Measurements from ENCODE around the gene CACNA1C.
"Not testable (repeated sequence)": the region's sequence is repeated elsewhere in the genome, so short reads cannot be mapped to it uniquely, and the experiment has no call there.

Gene CACNA1C

GRCh38 chr12:2094597-2094996, 41.8 kb downstream of the CACNA1C start:
- 82 to 83% methylated on average over 2 of the region's 2 CpGs for WGBS, 2 experiments

GRCh38 chr12:2095878-2096277, 43.1 kb downstream of the CACNA1C start:
- Histone ChIP-seq H3K4me3 (ENCODE audit: insufficient read depth, low read depth, low read length) (no peak overlapping the region), H3K27me3 (ENCODE audit: control insufficient read depth, insufficient read depth, low read length, poor library complexity, severe bottlenecking) (no peaks in the 10 kb centered on the region), H3K4me1 (ENCODE audit: control insufficient read depth, insufficient read depth, low read length) (no peaks in the 10 kb centered on the region), H3K36me3 (ENCODE audit: control insufficient read depth, insufficient read depth, low read length) (no peaks in the 10 kb centered on the region), H3K27ac (ENCODE audit: insufficient read depth, low read depth, low read length, poor library complexity, severe bottlenecking) (no peak overlapping the region), H3K9me3 (ENCODE audit: control insufficient read depth, low read length) (no peaks in the 10 kb centered on the region)
- WGBS, 2 experiments, result 96 to 97% methylated on average over 5 of the region's 5 CpGs

More at GRCh38 chr12:2094597-2094996, 41.8 kb downstream of the CACNA1C start:
- Histone ChIP-seq H3K27ac (ENCODE audit: insufficient read depth, low read depth, low read length, poor library complexity, severe bottlenecking) (no peak overlapping the region), H3K4me1 (ENCODE audit: control insufficient read depth, insufficient read depth, low read length) (no peaks in the 10 kb centered on the region), H3K4me3 (ENCODE audit: insufficient read depth, low read depth, low read length) (no peak overlapping the region), H3K27me3 (ENCODE audit: control insufficient read depth, insufficient read depth, low read length, poor library complexity, severe bottlenecking) (no peaks in the 10 kb centered on the region), H3K9me3 (ENCODE audit: control insufficient read depth, low read length) (no peaks in the 10 kb centered on the region), H3K36me3 (ENCODE audit: control insufficient read depth, insufficient read depth, low read length) (no peaks in the 10 kb centered on the region)

DNA sequence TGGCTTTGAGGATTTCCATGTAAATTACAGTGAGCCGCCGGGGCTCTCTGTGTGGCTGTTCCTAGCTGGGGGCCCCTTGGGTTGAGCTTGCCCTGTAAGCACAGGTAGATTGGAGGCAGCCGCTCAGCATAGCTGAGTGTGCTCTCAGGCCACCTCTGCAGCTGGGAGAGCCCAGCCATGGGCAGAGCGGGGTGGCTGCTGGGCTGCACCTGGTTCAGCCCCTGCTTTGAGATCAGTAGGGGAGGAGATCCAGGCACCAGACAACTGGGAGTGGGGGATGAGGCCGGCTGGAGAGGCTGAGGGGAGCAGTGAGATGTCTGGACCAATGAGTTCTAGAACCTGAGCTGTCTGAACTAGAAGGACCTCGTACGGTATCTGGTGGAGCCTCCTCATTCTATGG, 44.8 kb downstream of the CACNA1C start:
- WGBS, 2 experiments, result 78 to 84% methylated on average over 7 of the region's 7 CpGs
- Histone ChIP-seq H3K27ac (ENCODE audit: insufficient read depth, low read depth, low read length, poor library complexity, severe bottlenecking) (no peak overlapping the region), H3K36me3 (ENCODE audit: control insufficient read depth, insufficient read depth, low read length) (no peaks in the 10 kb centered on the region), H3K27me3 (ENCODE audit: control insufficient read depth, insufficient read depth, low read length, poor library complexity, severe bottlenecking) (no peaks in the 10 kb centered on the region), H3K9me3 (ENCODE audit: control insufficient read depth, low read length) (no peaks in the 10 kb centered on the region), H3K4me3 (ENCODE audit: insufficient read depth, low read depth, low read length) (no peak overlapping the region), H3K4me1 (ENCODE audit: control insufficient read depth, insufficient read depth, low read length) (no peaks in the 10 kb centered on the region)

- 92 to 94% methylated on average over 11 of the region's 11 CpGs for whole genome bisulfite sequencing, 2 experiments
- H3K9me3 ChIP-seq (ENCODE audit: control insufficient read depth, low read length), result no peaks in the 10 kb centered on the region
- no peaks in the 10 kb centered on the region for H3K36me3 ChIP-seq (ENCODE audit: control insufficient read depth, insufficient read depth, low read length)
- no peaks in the 10 kb centered on the region for H3K27me3 ChIP-seq (ENCODE audit: control insufficient read depth, insufficient read depth, low read length, poor library complexity, severe bottlenecking)
- no peak overlapping the region for H3K4me3 ChIP-seq (ENCODE audit: insufficient read depth, low read depth, low read length)
- no peaks in the 10 kb centered on the region for H3K4me1 ChIP-seq (ENCODE audit: control insufficient read depth, insufficient read depth, low read length)
- H3K27ac ChIP-seq (ENCODE audit: insufficient read depth, low read depth, low read length, poor library complexity, severe bottlenecking), result no peak overlapping the region
These were observed 46.1 kb downstream of the CACNA1C start for GRCh38 chr12:2098852-2099251.

DNA sequence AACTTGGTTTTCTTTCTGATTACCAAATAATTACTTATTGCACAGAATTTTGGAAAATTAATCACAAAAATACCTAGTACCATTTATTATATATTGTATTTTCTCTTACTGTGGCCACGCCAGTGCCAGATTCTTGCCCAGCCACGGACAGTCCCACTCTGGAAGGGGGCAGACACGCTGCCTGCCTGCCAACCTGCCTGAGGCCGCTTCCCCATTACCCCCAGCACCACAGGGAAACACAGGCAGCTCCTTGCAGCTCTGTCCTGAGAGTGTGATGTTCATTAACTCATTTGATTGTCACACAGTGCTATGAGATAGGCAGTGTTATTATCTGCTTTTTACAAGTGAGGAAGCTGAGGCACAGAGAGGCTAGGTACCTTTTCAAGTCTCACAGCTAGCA, 46.8 kb downstream of the CACNA1C start:
- no peak overlapping the region for H3K27ac ChIP-seq (ENCODE audit: insufficient read depth, low read depth, low read length, poor library complexity, severe bottlenecking)
- no peak overlapping the region for H3K4me3 ChIP-seq (ENCODE audit: insufficient read depth, low read depth, low read length)
- WGBS, 2 experiments, result 91 to 93% methylated on average over 4 of the region's 4 CpGs
- H3K36me3 ChIP-seq (ENCODE audit: control insufficient read depth, insufficient read depth, low read length), result no peaks in the 10 kb centered on the region
- no peaks in the 10 kb centered on the region for H3K9me3 ChIP-seq (ENCODE audit: control insufficient read depth, low read length)
- no peaks in the 10 kb centered on the region for H3K27me3 ChIP-seq (ENCODE audit: control insufficient read depth, insufficient read depth, low read length, poor library complexity, severe bottlenecking)
- H3K4me1 ChIP-seq (ENCODE audit: control insufficient read depth, insufficient read depth, low read length), result no peaks in the 10 kb centered on the region

DNA sequence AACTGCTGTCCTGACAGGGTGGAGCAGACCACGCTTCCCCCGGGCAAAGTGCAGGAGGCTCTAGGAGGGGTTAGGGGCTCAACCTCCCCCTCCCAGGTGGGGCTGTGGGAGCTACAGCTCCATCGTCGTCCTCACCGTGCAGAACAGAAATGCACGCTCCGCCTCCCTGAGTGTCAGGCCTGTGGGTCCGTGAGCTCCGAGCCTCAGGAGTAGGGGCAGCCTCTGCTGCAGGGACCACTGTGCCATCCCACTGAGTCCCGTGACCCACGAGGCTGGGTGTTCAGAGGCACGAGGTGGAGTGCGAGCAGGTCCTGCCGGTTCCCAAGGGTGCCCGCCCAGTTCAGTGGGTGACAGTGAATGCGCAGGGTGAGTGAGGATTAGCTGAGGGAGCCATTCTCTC, 48.6 kb downstream of the CACNA1C start:
- Histone ChIP-seq H3K4me3 (ENCODE audit: insufficient read depth, low read depth, low read length) (no peak overlapping the region), H3K9me3 (ENCODE audit: control insufficient read depth, low read length) (no peaks in the 10 kb centered on the region), H3K4me1 (ENCODE audit: control insufficient read depth, insufficient read depth, low read length) (no peaks in the 10 kb centered on the region), H3K27ac (ENCODE audit: insufficient read depth, low read depth, low read length, poor library complexity, severe bottlenecking) (no peak overlapping the region), H3K27me3 (ENCODE audit: control insufficient read depth, insufficient read depth, low read length, poor library complexity, severe bottlenecking) (no peaks in the 10 kb centered on the region), H3K36me3 (ENCODE audit: control insufficient read depth, insufficient read depth, low read length) (no peaks in the 10 kb centered on the region)
- 92 to 93% methylated on average over 16 of the region's 16 CpGs for WGBS, 2 experiments

- no peak overlapping the region for H3K27ac ChIP-seq (ENCODE audit: insufficient read depth, low read depth, low read length, poor library complexity, severe bottlenecking)
- no peaks in the 10 kb centered on the region for H3K36me3 ChIP-seq (ENCODE audit: control insufficient read depth, insufficient read depth, low read length)
- no peak overlapping the region for H3K4me3 ChIP-seq (ENCODE audit: insufficient read depth, low read depth, low read length)
- no peaks in the 10 kb centered on the region for H3K4me1 ChIP-seq (ENCODE audit: control insufficient read depth, insufficient read depth, low read length)
- no peaks in the 10 kb centered on the region for H3K9me3 ChIP-seq (ENCODE audit: control insufficient read depth, low read length)
- no peaks in the 10 kb centered on the region for H3K27me3 ChIP-seq (ENCODE audit: control insufficient read depth, insufficient read depth, low read length, poor library complexity, severe bottlenecking)
- WGBS, 2 experiments, result 58 to 62% methylated on average over 3 of the region's 3 CpGs
These were observed 49.0 kb downstream of the CACNA1C start for GRCh38 chr12:2101771-2102170.

DNA sequence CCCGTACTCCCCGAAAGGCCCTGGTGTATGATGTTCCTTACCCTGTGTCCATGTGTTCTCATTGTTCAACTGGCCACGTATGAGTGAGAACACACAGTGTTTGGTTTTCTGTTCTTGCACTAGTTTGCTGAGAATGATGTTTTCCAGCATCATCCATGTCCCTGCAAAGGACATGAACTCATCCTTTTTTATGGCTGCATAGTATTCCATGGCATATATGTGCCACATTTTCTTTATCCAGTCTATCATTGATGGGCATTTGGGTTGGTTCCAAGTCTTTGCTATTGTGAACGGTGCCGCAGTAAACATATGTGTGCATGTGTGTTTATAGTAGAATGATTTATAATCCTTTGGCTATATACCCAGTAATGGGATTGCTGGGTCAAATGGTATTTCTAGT, 49.9 kb downstream of the CACNA1C start:
- WGBS, 2 experiments, result 94 to 96% methylated on average over 5 of the region's 5 CpGs
- not testable (repeated sequence) for H3K4me3 ChIP-seq (ENCODE audit: insufficient read depth, low read depth, low read length); H3K27ac ChIP-seq (ENCODE audit: insufficient read depth, low read depth, low read length, poor library complexity, severe bottlenecking); H3K27me3 ChIP-seq (ENCODE audit: control insufficient read depth, insufficient read depth, low read length, poor library complexity, severe bottlenecking); H3K36me3 ChIP-seq (ENCODE audit: control insufficient read depth, insufficient read depth, low read length); H3K4me1 ChIP-seq (ENCODE audit: control insufficient read depth, insufficient read depth, low read length); H3K9me3 ChIP-seq (ENCODE audit: control insufficient read depth, low read length)

DNA sequence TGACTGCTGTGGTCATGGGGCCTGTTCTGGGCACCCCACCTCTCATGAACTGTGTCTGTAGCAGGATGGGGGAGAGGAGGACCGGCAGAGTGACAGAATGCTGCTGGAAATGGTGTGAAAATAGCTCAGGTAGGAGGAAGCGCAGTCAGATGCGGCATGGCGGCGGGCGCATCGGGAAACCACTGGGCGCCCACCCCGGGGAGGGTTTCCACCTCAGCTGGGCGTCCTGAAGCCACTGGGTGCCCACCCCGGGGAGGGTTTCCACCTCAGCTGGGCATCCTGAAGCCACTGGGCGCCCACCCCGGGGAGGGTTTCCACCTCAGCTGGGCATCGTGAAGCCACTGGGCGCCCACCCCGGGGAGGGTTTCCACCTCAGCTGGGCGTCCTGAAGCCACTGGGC, 52.6 kb downstream of the CACNA1C start:
- H3K27ac ChIP-seq (ENCODE audit: insufficient read depth, low read depth, low read length, poor library complexity, severe bottlenecking); H3K27me3 ChIP-seq (ENCODE audit: control insufficient read depth, insufficient read depth, low read length, poor library complexity, severe bottlenecking); H3K4me3 ChIP-seq (ENCODE audit: insufficient read depth, low read depth, low read length); H3K36me3 ChIP-seq (ENCODE audit: control insufficient read depth, insufficient read depth, low read length); H3K4me1 ChIP-seq (ENCODE audit: control insufficient read depth, insufficient read depth, low read length); H3K9me3 ChIP-seq (ENCODE audit: control insufficient read depth, low read length): not testable (repeated sequence)
- WGBS, 2 experiments, result 95 to 98% methylated on average over 15 to 16 of the region's 17 CpGs

- 91 to 93% methylated on average over 8 of the region's 8 CpGs for WGBS, 2 experiments
- H3K36me3 ChIP-seq (ENCODE audit: control insufficient read depth, insufficient read depth, low read length), result no peaks in the 10 kb centered on the region
- H3K4me1 ChIP-seq (ENCODE audit: control insufficient read depth, insufficient read depth, low read length), result peaks cover 7% of the 10 kb centered on the region
- no peaks in the 10 kb centered on the region for H3K9me3 ChIP-seq (ENCODE audit: control insufficient read depth, low read length)
- H3K27me3 ChIP-seq (ENCODE audit: control insufficient read depth, insufficient read depth, low read length, poor library complexity, severe bottlenecking), result no peaks in the 10 kb centered on the region
- H3K4me3 ChIP-seq (ENCODE audit: insufficient read depth, low read depth, low read length), result no peak overlapping the region
- H3K27ac ChIP-seq (ENCODE audit: insufficient read depth, low read depth, low read length, poor library complexity, severe bottlenecking), result no peak overlapping the region
These were observed 55.4 kb downstream of the CACNA1C start for GRCh38 chr12:2108166-2108565.

- 90% methylated on average over 10 of the region's 10 CpGs for WGBS, 2 experiments
These were observed 56.3 kb downstream of the CACNA1C start for GRCh38 chr12:2108975-2109671.

More at GRCh38 chr12:2108975-2109671, 56.3 kb downstream of the CACNA1C start:
- Histone ChIP-seq H3K27ac (ENCODE audit: insufficient read depth, low read depth, low read length, poor library complexity, severe bottlenecking) (no peak overlapping the region), H3K4me3 (ENCODE audit: insufficient read depth, low read depth, low read length) (no peak overlapping the region), H3K36me3 (ENCODE audit: control insufficient read depth, insufficient read depth, low read length) (no peaks in the 10 kb centered on the region), H3K4me1 (ENCODE audit: control insufficient read depth, insufficient read depth, low read length) (peaks cover 7% of the 10 kb centered on the region), H3K27me3 (ENCODE audit: control insufficient read depth, insufficient read depth, low read length, poor library complexity, severe bottlenecking) (no peaks in the 10 kb centered on the region), H3K9me3 (ENCODE audit: control insufficient read depth, low read length) (no peaks in the 10 kb centered on the region)
